HepG2 (cell line): ENCODE data around the gene JPT1. TPM values are rescaled to one million over a fixed set of nuclear protein-coding genes. Genes with fewer than 3 reads are reported as not detected.
A peak's percentile ranks its signal among the peaks of the same experiment; 100 is the strongest.

ENCODE experiments used
- CBFB ChIP-seq: sonication (generic); formaldehyde crosslinking; IDR thresholded peaks from 2 replicates; pipeline ENCODE4 v1.4.0; 2020; ENCODE audit warnings: missing genetic modification reagents
- CC2D1A ChIP-seq: sonication (generic); formaldehyde crosslinking; IDR thresholded peaks from 2 replicates; pipeline ENCODE4 v1.8.1; 2023; ENCODE audit warnings: mild to moderate bottlenecking, missing genetic modification reagents
- CSRNP1 ChIP-seq: sonication (generic); formaldehyde crosslinking; IDR thresholded peaks from 2 replicates; pipeline ENCODE4 v1.8.1; 2023; ENCODE audit warnings: mild to moderate bottlenecking, missing genetic modification reagents
- HOXD1 ChIP-seq: sonication (generic); formaldehyde crosslinking; IDR thresholded peaks from 2 replicates; pipeline ENCODE4 v1.5.0; 2020; ENCODE audit warnings: missing genetic modification reagents
- MYC ChIP-seq: sonication (generic); formaldehyde crosslinking; IDR thresholded peaks from 2 replicates; pipeline ENCODE4 v1.9.0; 2021; ENCODE audit warnings: missing genetic modification reagents, borderline replicate concordance
- SAP130 ChIP-seq: IDR thresholded peaks from 2 replicates; pipeline ENCODE4 v1.6.1; 2016; ENCODE audit warnings: low read depth
- SNAPC2 ChIP-seq: sonication (generic); formaldehyde crosslinking; IDR thresholded peaks from 2 replicates; pipeline ENCODE4 v1.8.1; 2022; ENCODE audit warnings: mild to moderate bottlenecking, missing genetic modification reagents
- ZBTB4 ChIP-seq: sonication (generic); formaldehyde crosslinking; IDR thresholded peaks from 2 replicates; pipeline ENCODE4 v1.4.0; 2020; ENCODE audit warnings: missing genetic modification reagents, mild to moderate bottlenecking, borderline replicate concordance
- ZFP36L2 ChIP-seq: sonication (generic); formaldehyde crosslinking; IDR thresholded peaks from 2 replicates; pipeline ENCODE4 v1.4.0; 2020; ENCODE audit warnings: missing genetic modification reagents
- ZFP82 ChIP-seq: sonication (generic); formaldehyde crosslinking; IDR thresholded peaks from 2 replicates; pipeline ENCODE4 v1.5.1; 2020; ENCODE audit warnings: mild to moderate bottlenecking, missing genetic modification reagents, borderline replicate concordance
- ZNF512B ChIP-seq: sonication (generic); formaldehyde crosslinking; IDR thresholded peaks from 2 replicates; pipeline ENCODE4 v1.5.1; 2020; ENCODE audit warnings: missing genetic modification reagents, mild to moderate bottlenecking, borderline replicate concordance
- ZNF777 ChIP-seq: sonication (generic); formaldehyde crosslinking; IDR thresholded peaks from 2 replicates; pipeline ENCODE4 v1.4.0; 2020; ENCODE audit warnings: missing genetic modification reagents
- polyA plus RNA-seq, 8 experiments: library from polyadenylated mRNA; depleted of rRNA in 3 of 8; stranded (reverse) in 7 of 8; unstranded in 1 of 8; fragments of >200 nt; fragmentation: Illumina TruSeq in 4 of 8; extraction: Trizol in 4 of 8; gene quantifications; 2 replicates each; pipeline versions ENCODE4 v1.2.1 to v1.2.3, GENCODE V29; 2011 to 2016; ENCODE audit warnings: low read depth in 4 of 8, missing spikeins in 1 of 8, mixed read lengths in 1 of 8; ENCODE audit not compliant: insufficient read depth in 1 of 8
- total RNA-seq, 5 experiments: library from RNA; depleted of rRNA; stranded (reverse); fragments of >200 nt; fragmentation: Illumina TruSeq; extraction: Trizol; gene quantifications; 2 replicates each; pipeline ENCODE4 v1.2.3, GENCODE V29; 2016; ENCODE audit warnings: low read depth in 1 of 5
- TF ChIP-seq, protein P1 (sequence below): sonication (generic); formaldehyde crosslinking; IDR thresholded peaks from 2 replicates; pipeline ENCODE4 v1.5.1; 2020; ENCODE audit warnings: mild to moderate bottlenecking, missing genetic modification reagents, moderate library complexity

JPT1 gene
- total and polyA plus RNA-seq, 2 of the 13 experiments (the other 11 are each of a cell fraction or from before 2014, with no cell fraction given) = 43.3 to 256 TPM

GRCh38 chr17:75124041-75124818 is 30.1 kb downstream of the JPT1 start (continued):
- TF ChIP-seq CSRNP1 (no peak), HOXD1 (no peak), ZNF777 (CRISPR knock-in tag) (no peak), ZNF512B (CRISPR knock-in tag) (no peak), ZBTB4 (CRISPR knock-in tag) (peak; percentile 83; the same call in 1 of the 2 replicates), CC2D1A (CRISPR knock-in tag) (no peak), CBFB (CRISPR knock-in tag) (no peak), ZFP82 (CRISPR knock-in tag) (no peak), SNAPC2 (CRISPR knock-in tag) (no peak), MYC (CRISPR knock-in tag) (no peak), ZFP36L2 (no peak), SAP130 (CRISPR knock-in tag) (peak; percentile 42; the same call in 1 of the 2 replicates)
- TF ChIP-seq, protein P1, sequence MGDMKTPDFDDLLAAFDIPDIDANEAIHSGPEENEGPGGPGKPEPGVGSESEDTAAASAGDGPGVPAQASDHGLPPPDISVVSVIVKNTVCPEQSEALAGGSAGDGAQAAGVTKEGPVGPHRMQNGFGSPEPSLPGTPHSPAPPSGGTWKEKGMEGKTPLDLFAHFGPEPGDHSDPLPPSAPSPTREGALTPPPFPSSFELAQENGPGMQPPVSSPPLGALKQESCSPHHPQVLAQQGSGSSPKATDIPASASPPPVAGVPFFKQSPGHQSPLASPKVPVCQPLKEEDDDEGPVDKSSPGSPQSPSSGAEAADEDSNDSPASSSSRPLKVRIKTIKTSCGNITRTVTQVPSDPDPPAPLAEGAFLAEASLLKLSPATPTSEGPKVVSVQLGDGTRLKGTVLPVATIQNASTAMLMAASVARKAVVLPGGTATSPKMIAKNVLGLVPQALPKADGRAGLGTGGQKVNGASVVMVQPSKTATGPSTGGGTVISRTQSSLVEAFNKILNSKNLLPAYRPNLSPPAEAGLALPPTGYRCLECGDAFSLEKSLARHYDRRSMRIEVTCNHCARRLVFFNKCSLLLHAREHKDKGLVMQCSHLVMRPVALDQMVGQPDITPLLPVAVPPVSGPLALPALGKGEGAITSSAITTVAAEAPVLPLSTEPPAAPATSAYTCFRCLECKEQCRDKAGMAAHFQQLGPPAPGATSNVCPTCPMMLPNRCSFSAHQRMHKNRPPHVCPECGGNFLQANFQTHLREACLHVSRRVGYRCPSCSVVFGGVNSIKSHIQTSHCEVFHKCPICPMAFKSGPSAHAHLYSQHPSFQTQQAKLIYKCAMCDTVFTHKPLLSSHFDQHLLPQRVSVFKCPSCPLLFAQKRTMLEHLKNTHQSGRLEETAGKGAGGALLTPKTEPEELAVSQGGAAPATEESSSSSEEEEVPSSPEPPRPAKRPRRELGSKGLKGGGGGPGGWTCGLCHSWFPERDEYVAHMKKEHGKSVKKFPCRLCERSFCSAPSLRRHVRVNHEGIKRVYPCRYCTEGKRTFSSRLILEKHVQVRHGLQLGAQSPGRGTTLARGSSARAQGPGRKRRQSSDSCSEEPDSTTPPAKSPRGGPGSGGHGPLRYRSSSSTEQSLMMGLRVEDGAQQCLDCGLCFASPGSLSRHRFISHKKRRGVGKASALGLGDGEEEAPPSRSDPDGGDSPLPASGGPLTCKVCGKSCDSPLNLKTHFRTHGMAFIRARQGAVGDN (CRISPR knock-in tag) = peak; percentile 11; the same call in 1 of the 2 replicates
